Measurements from ENCODE around the gene CFAP100.
A peak's percentile ranks its signal among the peaks of the same experiment; 100 is the strongest.

The CFAP100 gene

GRCh38 chr3:126389112-126389793 is 5.5 kb upstream of the CFAP100 start:
- POLR2A ChIA-PET (ENCODE audit: low non-redundant PET): no interaction called here
- TF ChIP-seq CTCF (conservative IDR thresholded peaks at IDR 0.05; ENCODE audit: low read depth): peak; percentile 95
- CTCF ChIA-PET: interaction anchor here (0.5 to 3.1 kb wide), 10 partner anchors 9 to 1067 kb away, joined by 3 to 23 read pairs (median 4); no protein-coding TSS in a partner anchor
- H3K27ac ChIP-seq: no peak overlapping the region
- peak; percentile 60 for DNase-seq (ENCODE audit: low spot score)

- POLR2A ChIA-PET (ENCODE audit: low non-redundant PET): no interaction called here
- H3K27ac ChIP-seq: no peak overlapping the region
- CTCF ChIA-PET: interaction anchor here (0.6 to 3.1 kb wide), 5 partner anchors 122 to 1066 kb away, joined by 3 to 23 read pairs (median 6); no protein-coding TSS in a partner anchor
- TF ChIP-seq CTCF (conservative IDR thresholded peaks at IDR 0.05; ENCODE audit: low read depth): no peak
- no peak for DNase-seq (ENCODE audit: low spot score)
Observed at GRCh38 chr3:126389794-126390146, 4.9 kb upstream of the CFAP100 start.

GRCh38 chr3:126390201-126390600 is 4.5 kb upstream of the CFAP100 start:
- ChIA-PET CTCF (interaction anchor here (0.6 to 3.1 kb wide), 2 partner anchors 256 to 517 kb away, joined by 3 to 23 read pairs; no protein-coding TSS in a partner anchor), POLR2A (ENCODE audit: low non-redundant PET) (no interaction called here)
- H3K27ac ChIP-seq: no peak overlapping the region
- no peak for DNase-seq (ENCODE audit: low spot score)
- TF ChIP-seq CTCF (conservative IDR thresholded peaks at IDR 0.05; ENCODE audit: low read depth): no peak

GRCh38 chr3:126390751-126391150 is 4.0 kb upstream of the CFAP100 start:
- POLR2A ChIA-PET (ENCODE audit: low non-redundant PET): no interaction called here
- H3K27ac ChIP-seq: no peak overlapping the region
- no peak for TF ChIP-seq CTCF (conservative IDR thresholded peaks at IDR 0.05; ENCODE audit: low read depth)
- CTCF ChIA-PET: interaction anchor here (3.1 kb wide), 1 partner anchor 256 kb away, joined by 23 read pairs; no protein-coding TSS in a partner anchor
- no peak for DNase-seq (ENCODE audit: low spot score)

- DNase-seq (ENCODE audit: low spot score): no peak
- H3K27ac ChIP-seq: no peak overlapping the region
- TF ChIP-seq CTCF (conservative IDR thresholded peaks at IDR 0.05; ENCODE audit: low read depth): no peak
- POLR2A ChIA-PET (ENCODE audit: low non-redundant PET): no interaction called here
- CTCF ChIA-PET: interaction anchor here (0.7 kb wide), 1 partner anchor 226 kb away, joined by 7 read pairs; no protein-coding TSS in a partner anchor
Observed at GRCh38 chr3:126391631-126392030, 3.1 kb upstream of the CFAP100 start.

- H3K27ac ChIP-seq: no peak overlapping the region
- ChIA-PET CTCF (interaction anchor here (0.7 to 1.0 kb wide), 2 partner anchors 227 to 258 kb away, joined by 3 to 7 read pairs; no protein-coding TSS in a partner anchor), POLR2A (ENCODE audit: low non-redundant PET) (no interaction called here)
- TF ChIP-seq CTCF (conservative IDR thresholded peaks at IDR 0.05; ENCODE audit: low read depth): no peak
- no peak for DNase-seq (ENCODE audit: low spot score)
Observed at GRCh38 chr3:126392246-126392645, 2.5 kb upstream of the CFAP100 start.

Measured in RWPE1 (cell line).